Panc1 (cell line): Measurements from ENCODE around the gene SLC25A42. TPM values are rescaled to one million over a fixed set of nuclear protein-coding genes. Genes with fewer than 3 reads are reported as not detected.

Experiments used
- ATAC-seq: fragments of 200-7000 bp; cut with Tn5 transposase; 2 replicates; pipeline ENCODE4 v1.9.1; 2020; ENCODE audit warnings: mild to moderate bottlenecking, moderate library complexity
- BruUV-seq: library from RNA; stranded (reverse); fragments of 400-500 nt; replicated peaks from 2 replicates; lab custom pipeline; 2021; lab: Mats Ljungman, UMichigan
- CTCF ChIA-PET: fragments of 300-600 bp; sonication (Branson Sonifier 250); formaldehyde crosslinking; loops from one replicate; lab custom pipeline; 2022; ENCODE audit warnings: antibody characterized with exemption; lab: Charles Lee
- POLR2A ChIA-PET: fragments of 300-600 bp; sonication (Branson Sonifier 250); formaldehyde crosslinking; loops from one replicate; lab custom pipeline; 2022; ENCODE audit warnings: antibody characterized with exemption; lab: Charles Lee
- DNase-seq: peaks from one replicate; pipeline ENCODE4 v3.0.0-alpha.2; 2010; ENCODE audit warnings: low read depth, low spot score
- H3K27ac ChIP-seq: 2 replicates; pipeline ENCODE4 v1.5.1; 2011; ENCODE audit warnings: mild to moderate bottlenecking, low read length, inconsistent platforms
- H3K27me3 ChIP-seq: fragments of 200-500 bp; sonication (Bioruptor generic); 2 replicates; pipeline ENCODE4 v1.6.0; 2014; ENCODE audit warnings: low read length, inconsistent platforms; ENCODE audit not compliant: control insufficient read depth, insufficient read depth
- H3K36me3 ChIP-seq: fragments of 200-500 bp; sonication (Bioruptor generic); 2 replicates; pipeline ENCODE4 v1.5.1; 2014; ENCODE audit warnings: inconsistent platforms, mild to moderate bottlenecking, low read length, moderate library complexity; ENCODE audit not compliant: control insufficient read depth, insufficient read depth
- H3K4me1 ChIP-seq: 2 replicates; pipeline ENCODE4 v1.5.1; 2011; ENCODE audit warnings: inconsistent platforms, mild to moderate bottlenecking, low read length, moderate library complexity; ENCODE audit not compliant: control insufficient read depth, insufficient read depth
- H3K4me3 ChIP-seq, 2 experiments: 2 replicates each; pipeline ENCODE4 v1.5.1; 2011 to 2012; ENCODE audit warnings: low read depth in 2 of 2, low read length in 2 of 2, mild to moderate bottlenecking in 2 of 2, inconsistent platforms in 1 of 2, moderate library complexity in 1 of 2
- H3K9me3 ChIP-seq: fragments of 200-500 bp; sonication (Bioruptor generic); 2 replicates; pipeline ENCODE4 v1.5.1; 2014; ENCODE audit warnings: low read depth, mild to moderate bottlenecking, inconsistent platforms, low read length, moderate library complexity; ENCODE audit not compliant: control insufficient read depth, insufficient read depth
- POLR2AphosphoS5 ChIP-seq: IDR thresholded peaks from 2 replicates; pipeline ENCODE4 v1.6.1; 2012; ENCODE audit warnings: mild to moderate bottlenecking, low read depth, low read length, moderate library complexity
- SIN3A ChIP-seq: IDR thresholded peaks from 2 replicates; pipeline ENCODE4 v1.6.1; 2012; ENCODE audit warnings: low read depth, mild to moderate bottlenecking, low read length, moderate library complexity, borderline replicate concordance; ENCODE audit not compliant: insufficient read depth
- TCF7L2 ChIP-seq: IDR thresholded peaks from 2 replicates; pipeline ENCODE4 v1.6.1; 2011; ENCODE audit warnings: mild to moderate bottlenecking, low read depth, low read length, inconsistent platforms
- in situ Hi-C: cut with HindIII; loops from 2 replicates; pipeline ENCODE4 v1.10.0; 2016; ENCODE audit warnings: low sequenced_read_pairs, low pct_unique_long_range_greater_than_20kb
- intact Hi-C: fragments of 100-400 bp; cut with micrococcal nuclease; formaldehyde crosslinking; loops from one replicate; pipeline ENCODE4 v1.10.0; 2022; ENCODE audit not compliant: unreplicated experiment
- total RNA-seq: library from RNA; stranded (reverse); gene quantifications from one replicate; pipeline ENCODE4 v1.2.1, GENCODE V29; 2021; ENCODE audit not compliant: unreplicated experiment
- TF ChIP-seq, protein P1 (sequence below): fragments of 450-650 bp; IDR thresholded peaks from 2 replicates; pipeline ENCODE4 v1.5.1; 2017; ENCODE audit warnings: mild to moderate bottlenecking
- TF ChIP-seq, protein P2 (sequence below), 2 experiments: IDR thresholded peaks; 2 replicates each; pipeline ENCODE4 v1.6.1; 2011 to 2012; ENCODE audit warnings: low read depth in 2 of 2, control low read depth in 1 of 2, low read length in 1 of 2, mild to moderate bottlenecking in 1 of 2, moderate library complexity in 1 of 2; ENCODE audit not compliant: insufficient read depth in 1 of 2

Gene SLC25A42
- total RNA-seq, 1 experiment from 2014 or later, result 2.6 TPM

DNA sequence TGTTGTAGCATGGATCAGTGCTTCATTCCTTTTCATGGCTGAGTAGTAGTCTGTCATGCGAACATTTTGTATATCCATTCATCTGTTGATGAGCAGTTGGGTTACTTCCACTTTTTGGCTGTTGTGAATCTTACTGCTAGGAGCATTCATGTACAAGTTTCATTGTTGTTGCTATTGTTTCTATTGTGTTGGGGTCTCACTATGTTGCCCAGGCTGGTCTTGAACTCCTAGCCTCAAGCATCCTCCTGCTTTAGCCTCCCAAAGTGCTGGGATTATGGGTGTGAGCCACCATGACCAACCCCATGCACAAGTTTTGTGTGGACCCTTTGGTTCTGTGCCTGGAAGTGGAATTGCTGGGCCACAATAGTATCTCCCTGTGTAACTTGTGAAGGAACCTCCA, 15.8 kb downstream of the SLC25A42 start:
- intact Hi-C loops, result no loop called here
- CTCF ChIA-PET, result no interaction called here
- H3K4me3 ChIP-seq, result no peak overlapping the region
- no peak overlapping the region for H3K27ac ChIP-seq
- DNase-seq (no peak), ATAC-seq (no peak)
- H3K27me3 ChIP-seq, result no peaks in the 10 kb centered on the region
- BruUV-seq, result no TSS peak
- TF ChIP-seq, protein P1, sequence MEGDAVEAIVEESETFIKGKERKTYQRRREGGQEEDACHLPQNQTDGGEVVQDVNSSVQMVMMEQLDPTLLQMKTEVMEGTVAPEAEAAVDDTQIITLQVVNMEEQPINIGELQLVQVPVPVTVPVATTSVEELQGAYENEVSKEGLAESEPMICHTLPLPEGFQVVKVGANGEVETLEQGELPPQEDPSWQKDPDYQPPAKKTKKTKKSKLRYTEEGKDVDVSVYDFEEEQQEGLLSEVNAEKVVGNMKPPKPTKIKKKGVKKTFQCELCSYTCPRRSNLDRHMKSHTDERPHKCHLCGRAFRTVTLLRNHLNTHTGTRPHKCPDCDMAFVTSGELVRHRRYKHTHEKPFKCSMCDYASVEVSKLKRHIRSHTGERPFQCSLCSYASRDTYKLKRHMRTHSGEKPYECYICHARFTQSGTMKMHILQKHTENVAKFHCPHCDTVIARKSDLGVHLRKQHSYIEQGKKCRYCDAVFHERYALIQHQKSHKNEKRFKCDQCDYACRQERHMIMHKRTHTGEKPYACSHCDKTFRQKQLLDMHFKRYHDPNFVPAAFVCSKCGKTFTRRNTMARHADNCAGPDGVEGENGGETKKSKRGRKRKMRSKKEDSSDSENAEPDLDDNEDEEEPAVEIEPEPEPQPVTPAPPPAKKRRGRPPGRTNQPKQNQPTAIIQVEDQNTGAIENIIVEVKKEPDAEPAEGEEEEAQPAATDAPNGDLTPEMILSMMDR, result no peak
- H3K4me1 ChIP-seq, result no peaks in the 10 kb centered on the region
- H3K9me3 ChIP-seq, result no peaks in the 10 kb centered on the region
- POLR2A ChIA-PET, result no interaction called here
- in situ Hi-C loops, result no loop called here
- H3K36me3 ChIP-seq, result no peaks in the 10 kb centered on the region

DNA sequence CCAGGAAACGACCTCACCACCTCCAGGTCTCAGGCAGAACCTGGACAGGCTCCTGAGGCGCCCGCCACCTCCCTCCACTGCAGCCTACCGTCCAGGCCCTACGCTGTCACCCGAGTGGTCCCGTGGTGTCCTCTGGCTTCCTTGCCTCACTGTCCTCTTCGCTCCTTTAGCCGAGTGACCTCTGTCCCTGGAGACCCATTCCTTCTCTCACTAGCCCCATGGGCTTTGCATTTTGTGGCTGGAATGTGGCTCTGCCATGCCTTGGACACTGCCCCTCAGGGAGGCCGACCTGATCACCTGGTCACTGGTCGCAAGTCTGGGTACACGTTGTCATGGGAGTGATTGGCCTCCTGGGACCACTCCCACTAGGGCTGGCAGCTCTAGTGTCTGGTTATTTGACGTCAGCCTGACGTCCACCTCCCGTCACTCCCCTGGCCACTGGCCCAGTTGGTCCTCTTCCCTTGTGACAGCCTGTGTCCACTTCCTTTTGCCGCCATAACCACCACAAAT, 17.9 kb downstream of the SLC25A42 start:
- Histone ChIP-seq H3K9me3 (no peaks in the 10 kb centered on the region), H3K27me3 (no peaks in the 10 kb centered on the region), H3K27ac (no peak overlapping the region), H3K4me1 (no peaks in the 10 kb centered on the region), H3K4me3 (no peak overlapping the region), H3K36me3 (no peaks in the 10 kb centered on the region)
- BruUV-seq, result no TSS peak
- intact Hi-C loops (no loop called here), in situ Hi-C loops (no loop called here)
- no peak for ATAC-seq
- DNase-seq, result no peak
- TF ChIP-seq TCF7L2 (no peak), SIN3A (no peak), POLR2AphosphoS5 (no peak)
- TF ChIP-seq, protein P2, sequence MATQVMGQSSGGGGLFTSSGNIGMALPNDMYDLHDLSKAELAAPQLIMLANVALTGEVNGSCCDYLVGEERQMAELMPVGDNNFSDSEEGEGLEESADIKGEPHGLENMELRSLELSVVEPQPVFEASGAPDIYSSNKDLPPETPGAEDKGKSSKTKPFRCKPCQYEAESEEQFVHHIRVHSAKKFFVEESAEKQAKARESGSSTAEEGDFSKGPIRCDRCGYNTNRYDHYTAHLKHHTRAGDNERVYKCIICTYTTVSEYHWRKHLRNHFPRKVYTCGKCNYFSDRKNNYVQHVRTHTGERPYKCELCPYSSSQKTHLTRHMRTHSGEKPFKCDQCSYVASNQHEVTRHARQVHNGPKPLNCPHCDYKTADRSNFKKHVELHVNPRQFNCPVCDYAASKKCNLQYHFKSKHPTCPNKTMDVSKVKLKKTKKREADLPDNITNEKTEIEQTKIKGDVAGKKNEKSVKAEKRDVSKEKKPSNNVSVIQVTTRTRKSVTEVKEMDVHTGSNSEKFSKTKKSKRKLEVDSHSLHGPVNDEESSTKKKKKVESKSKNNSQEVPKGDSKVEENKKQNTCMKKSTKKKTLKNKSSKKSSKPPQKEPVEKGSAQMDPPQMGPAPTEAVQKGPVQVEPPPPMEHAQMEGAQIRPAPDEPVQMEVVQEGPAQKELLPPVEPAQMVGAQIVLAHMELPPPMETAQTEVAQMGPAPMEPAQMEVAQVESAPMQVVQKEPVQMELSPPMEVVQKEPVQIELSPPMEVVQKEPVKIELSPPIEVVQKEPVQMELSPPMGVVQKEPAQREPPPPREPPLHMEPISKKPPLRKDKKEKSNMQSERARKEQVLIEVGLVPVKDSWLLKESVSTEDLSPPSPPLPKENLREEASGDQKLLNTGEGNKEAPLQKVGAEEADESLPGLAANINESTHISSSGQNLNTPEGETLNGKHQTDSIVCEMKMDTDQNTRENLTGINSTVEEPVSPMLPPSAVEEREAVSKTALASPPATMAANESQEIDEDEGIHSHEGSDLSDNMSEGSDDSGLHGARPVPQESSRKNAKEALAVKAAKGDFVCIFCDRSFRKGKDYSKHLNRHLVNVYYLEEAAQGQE (IDR thresholded peaks at IDR 0.05; ENCODE audit: insufficient read depth in 1 of 2, low read depth in 2 of 2, low read length in 1 of 2), result no peak
- TF ChIP-seq, protein P1, result no peak
- CTCF ChIA-PET, result no interaction called here
- POLR2A ChIA-PET, result no interaction called here
